Liver (tissue), 9 donors: ENCODE results near the gene BHLHA15. TPM values are rescaled to one million over a fixed set of nuclear protein-coding genes. Genes with fewer than 3 reads are reported as not detected.

ENCODE experiments used
- DNase-seq: peaks from one replicate; pipeline ENCODE4 v3.0.0-alpha.2; 2017; ENCODE audit warnings: low spot score
- H3K27ac ChIP-seq, 2 donors: one replicate each; pipeline ENCODE4 v1.7.0; 2013; ENCODE audit warnings: inconsistent platforms in 2 of 2, low read length in 2 of 2, control low read depth in 1 of 2, low read depth in 1 of 2, mild to moderate bottlenecking in 1 of 2
- H3K27me3 ChIP-seq, 4 donors: one replicate each; pipeline versions ENCODE4 v1.6.1 to v1.7.0; 2013; ENCODE audit warnings: low read length in 3 of 4, inconsistent platforms in 1 of 4, mild to moderate bottlenecking in 1 of 4, moderate library complexity in 1 of 4; ENCODE audit not compliant: control insufficient read depth in 4 of 4, insufficient read depth in 4 of 4
- H3K36me3 ChIP-seq, 4 donors: one replicate each; pipeline versions ENCODE4 v1.6.1 to v1.7.0; 2013; ENCODE audit warnings: low read length in 3 of 4, mild to moderate bottlenecking in 3 of 4, low read depth in 1 of 4, moderate library complexity in 1 of 4; ENCODE audit not compliant: control insufficient read depth in 4 of 4, insufficient read depth in 3 of 4
- H3K4me1 ChIP-seq, 4 donors: one replicate each; pipeline versions ENCODE4 v1.6.1 to v1.7.0; 2013; ENCODE audit warnings: low read length in 3 of 4, mild to moderate bottlenecking in 3 of 4, moderate library complexity in 1 of 4; ENCODE audit not compliant: control insufficient read depth in 4 of 4, insufficient read depth in 4 of 4
- H3K4me3 ChIP-seq, 3 donors: one replicate each; pipeline versions ENCODE4 v1.6.1 to v1.7.0; 2013; ENCODE audit warnings: low read length in 3 of 3, control low read depth in 1 of 3, low read depth in 1 of 3, mild to moderate bottlenecking in 1 of 3
- H3K9ac ChIP-seq, 2 donors: one replicate each; pipeline ENCODE4 v1.7.0; 2013; ENCODE audit warnings: low read length in 2 of 2, mild to moderate bottlenecking in 2 of 2, moderate library complexity in 2 of 2, control low read depth in 1 of 2, low read depth in 1 of 2
- H3K9me3 ChIP-seq, 4 donors: one replicate each; pipeline versions ENCODE4 v1.6.1 to v1.7.0; 2013; ENCODE audit warnings: low read length in 3 of 4; ENCODE audit not compliant: control insufficient read depth in 4 of 4
- EGR1 ChIP-seq, 2 donors: IDR thresholded peaks; 2 replicates each; pipeline ENCODE4 v1.6.1; 2016 to 2018; ENCODE audit warnings: antibody characterized with exemption in 2 of 2, low read depth in 2 of 2
- FOXA1 ChIP-seq: IDR thresholded peaks from 2 replicates; pipeline ENCODE4 v1.6.1; 2016; ENCODE audit warnings: antibody characterized with exemption
- FOXA2 ChIP-seq: IDR thresholded peaks from 2 replicates; pipeline ENCODE4 v1.6.1; 2016; ENCODE audit warnings: antibody characterized with exemption
- RAD21 ChIP-seq, 2 donors: IDR thresholded peaks; 2 replicates each; pipeline ENCODE4 v1.6.1; 2016; ENCODE audit warnings: antibody characterized with exemption in 2 of 2, mild to moderate bottlenecking in 2 of 2
- REST ChIP-seq: IDR thresholded peaks from 2 replicates; pipeline ENCODE4 v1.6.1; 2016; ENCODE audit warnings: antibody characterized with exemption, mild to moderate bottlenecking
- RXRA ChIP-seq, 2 donors: IDR thresholded peaks; 2 replicates each; pipeline ENCODE4 v1.6.1; 2017 to 2018; ENCODE audit warnings: antibody characterized with exemption in 2 of 2, mild to moderate bottlenecking in 1 of 2
- TAF1 ChIP-seq: conservative IDR thresholded peaks from 2 replicates; pipeline ENCODE4 v1.6.1; 2016; ENCODE audit warnings: antibody characterized with exemption, mild to moderate bottlenecking
- YY1 ChIP-seq: IDR thresholded peaks from 2 replicates; pipeline ENCODE4 v1.6.1; 2016; ENCODE audit warnings: antibody characterized with exemption, mild to moderate bottlenecking
- WGBS: extraction: QIAGEN DNeasy Blood & Tissue Kit; methylation state at CpG from one replicate; pipeline ENCODE4 v1.1.7; 2013; 5-methylcytosine and 5-hydroxymethylcytosine counted together
- polyA plus RNA-seq, 2 donors: library from polyadenylated mRNA; stranded (reverse) in 1 of 2; unstranded in 1 of 2; fragments of 200-250 nt in 1 of 2; fragments of >200 nt in 1 of 2; fragmentation: Nextera tagmentation in 1 of 2; extraction: Ambion mirVana in 1 of 2; gene quantifications; one replicate each; pipeline versions ENCODE4 v1.2.1 to v1.2.3, GENCODE V29; 2013 to 2015
- total RNA-seq, 2 donors: library from RNA; depleted of rRNA; stranded (reverse); fragments of >200 nt; gene quantifications; one replicate each; pipeline ENCODE4 v1.2.3, GENCODE V29; 2014
- TF ChIP-seq, protein P1 (sequence below): IDR thresholded peaks from 2 replicates; pipeline ENCODE4 v1.6.1; 2016; ENCODE audit warnings: antibody characterized with exemption
- TF ChIP-seq, protein P2 (sequence below): fragments of 150-350 bp; IDR thresholded peaks from 2 replicates; pipeline ENCODE4 v1.5.1; 2017; ENCODE audit warnings: improper control_type of control experiment, low read depth, low read length; ENCODE audit not compliant: missing input control
- TF ChIP-seq, protein P3 (sequence below): IDR thresholded peaks from 2 replicates; pipeline ENCODE4 v1.6.1; 2016; ENCODE audit warnings: antibody characterized with exemption
- donor health status: healthy.
- donor health status: healthy.
- donor health status: healthy.
- donor health status: healthy.
- donor health status: healthy.

BHLHA15 gene
- total and polyA plus RNA-seq, 4 donors, result 1.0 to 28.9 (median 7.6) TPM

GRCh38 chr7:98194672-98195457 lies 16.4 kb upstream of the BHLHA15 start (continued):
- no peak for TF ChIP-seq EGR1 (IDR thresholded peaks at IDR 0.05; ENCODE audit: low read depth in 2 of 2)

GRCh38 chr7:98196706-98197605 lies 14.3 kb upstream of the BHLHA15 start:
- H3K36me3 ChIP-seq, result peaks cover 8 to 42% (median 23%) of the 10 kb centered on the region in 4 donors
- no peaks in the 10 kb centered on the region for H3K4me1 ChIP-seq
- TF ChIP-seq FOXA1 (no peak), EGR1 (IDR thresholded peaks at IDR 0.05; ENCODE audit: low read depth in 2 of 2) (no peak), RXRA (IDR thresholded peaks at IDR 0.05) (no peak), FOXA2 (no peak)
- TF ChIP-seq, protein P1, sequence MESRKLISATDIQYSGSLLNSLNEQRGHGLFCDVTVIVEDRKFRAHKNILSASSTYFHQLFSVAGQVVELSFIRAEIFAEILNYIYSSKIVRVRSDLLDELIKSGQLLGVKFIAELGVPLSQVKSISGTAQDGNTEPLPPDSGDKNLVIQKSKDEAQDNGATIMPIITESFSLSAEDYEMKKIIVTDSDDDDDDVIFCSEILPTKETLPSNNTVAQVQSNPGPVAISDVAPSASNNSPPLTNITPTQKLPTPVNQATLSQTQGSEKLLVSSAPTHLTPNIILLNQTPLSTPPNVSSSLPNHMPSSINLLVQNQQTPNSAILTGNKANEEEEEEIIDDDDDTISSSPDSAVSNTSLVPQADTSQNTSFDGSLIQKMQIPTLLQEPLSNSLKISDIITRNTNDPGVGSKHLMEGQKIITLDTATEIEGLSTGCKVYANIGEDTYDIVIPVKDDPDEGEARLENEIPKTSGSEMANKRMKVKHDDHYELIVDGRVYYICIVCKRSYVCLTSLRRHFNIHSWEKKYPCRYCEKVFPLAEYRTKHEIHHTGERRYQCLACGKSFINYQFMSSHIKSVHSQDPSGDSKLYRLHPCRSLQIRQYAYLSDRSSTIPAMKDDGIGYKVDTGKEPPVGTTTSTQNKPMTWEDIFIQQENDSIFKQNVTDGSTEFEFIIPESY, result no peak
- TF ChIP-seq, protein P2, sequence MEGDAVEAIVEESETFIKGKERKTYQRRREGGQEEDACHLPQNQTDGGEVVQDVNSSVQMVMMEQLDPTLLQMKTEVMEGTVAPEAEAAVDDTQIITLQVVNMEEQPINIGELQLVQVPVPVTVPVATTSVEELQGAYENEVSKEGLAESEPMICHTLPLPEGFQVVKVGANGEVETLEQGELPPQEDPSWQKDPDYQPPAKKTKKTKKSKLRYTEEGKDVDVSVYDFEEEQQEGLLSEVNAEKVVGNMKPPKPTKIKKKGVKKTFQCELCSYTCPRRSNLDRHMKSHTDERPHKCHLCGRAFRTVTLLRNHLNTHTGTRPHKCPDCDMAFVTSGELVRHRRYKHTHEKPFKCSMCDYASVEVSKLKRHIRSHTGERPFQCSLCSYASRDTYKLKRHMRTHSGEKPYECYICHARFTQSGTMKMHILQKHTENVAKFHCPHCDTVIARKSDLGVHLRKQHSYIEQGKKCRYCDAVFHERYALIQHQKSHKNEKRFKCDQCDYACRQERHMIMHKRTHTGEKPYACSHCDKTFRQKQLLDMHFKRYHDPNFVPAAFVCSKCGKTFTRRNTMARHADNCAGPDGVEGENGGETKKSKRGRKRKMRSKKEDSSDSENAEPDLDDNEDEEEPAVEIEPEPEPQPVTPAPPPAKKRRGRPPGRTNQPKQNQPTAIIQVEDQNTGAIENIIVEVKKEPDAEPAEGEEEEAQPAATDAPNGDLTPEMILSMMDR, result no peak
- H3K27ac ChIP-seq, result no peak overlapping the region
- no peaks in the 10 kb centered on the region for H3K9me3 ChIP-seq
- H3K9ac ChIP-seq, result no peak overlapping the region
- no peak overlapping the region for H3K4me3 ChIP-seq
- DNase-seq, result peak; percentile 21
- whole genome bisulfite sequencing, result 94% methylated on average over 16 of the region's 16 CpGs
- H3K27me3 ChIP-seq, result no peaks in the 10 kb centered on the region

- TF ChIP-seq FOXA1 (no peak), RAD21 (IDR thresholded peaks at IDR 0.05) (no peak), EGR1 (IDR thresholded peaks at IDR 0.05; ENCODE audit: low read depth in 2 of 2) (no peak), TAF1 (no peak), YY1 (no peak), REST (no peak)
- TF ChIP-seq, protein P3, sequence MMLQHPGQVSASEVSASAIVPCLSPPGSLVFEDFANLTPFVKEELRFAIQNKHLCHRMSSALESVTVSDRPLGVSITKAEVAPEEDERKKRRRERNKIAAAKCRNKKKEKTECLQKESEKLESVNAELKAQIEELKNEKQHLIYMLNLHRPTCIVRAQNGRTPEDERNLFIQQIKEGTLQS, result no peak
- Histone ChIP-seq H3K9me3 (no peaks in the 10 kb centered on the region), H3K36me3 (peaks cover 7 to 22% (median 7%) of the 10 kb centered on the region in 4 donors), H3K4me3 (no peak overlapping the region), H3K27me3 (no peaks in the 10 kb centered on the region), H3K27ac (no peak overlapping the region), H3K9ac (no peak overlapping the region), H3K4me1 (no peaks in the 10 kb centered on the region)
- 95% methylated on average over 5 of the region's 5 CpGs for WGBS
- DNase-seq, result no peak
Measured at GRCh38 chr7:98199131-98199530, 12.1 kb upstream of the BHLHA15 start.
